Measurements from ENCODE around the gene IFNGR1. TPM values are rescaled to one million over a fixed set of nuclear protein-coding genes. Genes with fewer than 3 reads are reported as not detected.
A peak's percentile ranks its signal among the peaks of the same experiment; 100 is the strongest.

The IFNGR1 gene
- total RNA-seq, 1 experiment from 2014 or later: 27.1 TPM

DNA sequence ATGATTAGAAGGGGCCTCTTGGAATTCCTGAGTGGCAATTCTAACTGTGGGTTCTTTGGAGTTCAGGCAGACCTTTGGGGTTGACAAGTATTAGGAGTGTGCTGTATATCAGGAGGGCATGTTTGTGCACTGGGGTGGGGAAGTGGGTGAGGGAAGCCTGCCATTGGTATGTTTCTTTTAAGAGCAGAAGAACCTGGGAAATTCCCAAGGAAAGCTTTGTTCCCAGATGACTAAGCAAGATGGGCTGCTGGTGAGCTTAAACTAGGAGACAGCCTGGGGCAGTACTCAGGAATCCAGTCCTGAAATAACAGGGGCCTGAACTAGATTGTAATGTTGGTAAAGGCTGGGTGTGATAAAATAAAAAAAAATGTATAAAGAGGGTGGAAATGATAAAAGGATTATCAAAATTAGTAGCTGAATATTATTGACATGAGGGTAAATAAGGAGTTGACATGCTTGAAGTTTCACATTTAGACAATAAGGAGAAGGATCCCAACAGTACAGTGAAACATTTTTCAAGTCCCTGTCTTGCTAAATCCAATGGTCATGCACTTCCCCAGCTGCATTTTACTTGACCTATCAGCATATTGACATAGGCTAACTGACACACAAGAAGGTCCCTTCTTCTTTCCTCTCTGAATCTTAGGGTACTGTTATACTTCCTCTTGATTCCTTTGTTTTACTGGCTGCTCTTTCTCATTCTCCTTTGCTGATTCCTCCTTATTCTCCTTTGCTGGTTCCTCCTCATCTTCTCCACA is 18.4 kb upstream of the IFNGR1 start (continued):
- TF ChIP-seq EZH2phosphoT487 (IDR thresholded peaks at IDR 0.05; ENCODE audit: borderline replicate concordance): no peak
- TF ChIP-seq, protein P1, sequence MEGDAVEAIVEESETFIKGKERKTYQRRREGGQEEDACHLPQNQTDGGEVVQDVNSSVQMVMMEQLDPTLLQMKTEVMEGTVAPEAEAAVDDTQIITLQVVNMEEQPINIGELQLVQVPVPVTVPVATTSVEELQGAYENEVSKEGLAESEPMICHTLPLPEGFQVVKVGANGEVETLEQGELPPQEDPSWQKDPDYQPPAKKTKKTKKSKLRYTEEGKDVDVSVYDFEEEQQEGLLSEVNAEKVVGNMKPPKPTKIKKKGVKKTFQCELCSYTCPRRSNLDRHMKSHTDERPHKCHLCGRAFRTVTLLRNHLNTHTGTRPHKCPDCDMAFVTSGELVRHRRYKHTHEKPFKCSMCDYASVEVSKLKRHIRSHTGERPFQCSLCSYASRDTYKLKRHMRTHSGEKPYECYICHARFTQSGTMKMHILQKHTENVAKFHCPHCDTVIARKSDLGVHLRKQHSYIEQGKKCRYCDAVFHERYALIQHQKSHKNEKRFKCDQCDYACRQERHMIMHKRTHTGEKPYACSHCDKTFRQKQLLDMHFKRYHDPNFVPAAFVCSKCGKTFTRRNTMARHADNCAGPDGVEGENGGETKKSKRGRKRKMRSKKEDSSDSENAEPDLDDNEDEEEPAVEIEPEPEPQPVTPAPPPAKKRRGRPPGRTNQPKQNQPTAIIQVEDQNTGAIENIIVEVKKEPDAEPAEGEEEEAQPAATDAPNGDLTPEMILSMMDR (IDR thresholded peaks at IDR 0.05 in 2 of 3, conservative IDR thresholded peaks at IDR 0.05 in 1 of 3; ENCODE audit: borderline replicate concordance in 1 of 3, insufficient read depth in 1 of 3, low read depth in 2 of 3, low read length in 2 of 3): no peak
- no peak for TF ChIP-seq CBX3 (IDR thresholded peaks at IDR 0.05; ENCODE audit: low read depth)
- no peak for TF ChIP-seq SIN3A (IDR thresholded peaks at IDR 0.05; ENCODE audit: low read depth)
- TF ChIP-seq SRF (IDR thresholded peaks at IDR 0.05; ENCODE audit: low read depth): no peak
- TF ChIP-seq ZFX (IDR thresholded peaks at IDR 0.05): no peak
- TF ChIP-seq SP1 (IDR thresholded peaks at IDR 0.05; ENCODE audit: low read depth): no peak
- no peak for TF ChIP-seq EGR1 (IDR thresholded peaks at IDR 0.05; ENCODE audit: low read depth)

DNA sequence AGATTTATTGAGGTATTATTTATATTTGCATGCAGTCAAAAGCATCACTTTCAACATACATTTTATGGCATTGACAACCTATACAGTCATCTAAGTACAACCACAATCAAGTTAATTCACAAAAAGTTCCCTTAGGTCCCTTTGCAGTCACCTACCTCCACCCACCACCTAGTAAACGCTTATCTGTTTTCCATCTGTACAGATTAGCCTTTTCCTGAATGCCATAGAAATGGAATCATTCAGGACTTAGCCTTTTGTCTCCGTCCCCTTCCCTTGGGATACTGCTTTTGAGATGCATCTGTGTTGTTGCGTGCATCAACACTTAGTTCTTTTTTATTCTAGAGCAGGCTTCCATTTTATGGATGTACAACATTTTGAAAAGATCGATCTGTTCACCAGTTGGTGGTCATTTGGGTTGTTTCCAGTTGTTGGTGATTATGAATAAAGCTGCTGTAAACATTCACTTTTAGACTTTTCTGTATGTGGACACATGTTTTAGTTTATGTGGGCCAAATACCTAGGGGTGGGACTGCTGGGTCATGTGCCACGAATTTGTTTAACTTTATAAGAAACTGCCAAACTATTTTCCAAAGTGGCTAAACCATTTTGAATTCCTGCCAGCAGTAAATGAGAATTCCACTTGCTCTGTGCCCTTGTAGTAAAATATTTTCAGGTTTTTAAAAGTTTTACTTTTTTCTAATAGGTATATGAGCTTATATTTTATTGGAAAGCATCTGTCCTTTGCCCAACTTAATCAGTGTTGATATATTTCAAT is 17.6 kb upstream of the IFNGR1 start:
- Histone ChIP-seq H3K4me3 (replicated peaks in 1 of 2; ENCODE audit: low read depth in 1 of 2, low read length in 2 of 2) (no peak overlapping the region), H2AFZ (ENCODE audit: low read depth, low read length, poor library complexity, severe bottlenecking) (no peak overlapping the region), H3K27me3 (ENCODE audit: insufficient read depth, low read length) (no peaks in the 10 kb centered on the region), H3K4me1 (ENCODE audit: control insufficient read depth in 1 of 2, insufficient read depth in 2 of 2, low read length in 2 of 2) (peaks cover 18 to 39% of the 10 kb centered on the region in 2 experiments), H4K20me1 (ENCODE audit: insufficient read depth) (no peaks in the 10 kb centered on the region), H3K79me2 (ENCODE audit: insufficient read depth, low read length) (no peaks in the 10 kb centered on the region), H3K27ac (ENCODE audit: low read depth, low read length) (no peak overlapping the region), H3K4me2 (ENCODE audit: low read length) (peak overlapping the region; percentile 10; the same call in 1 of the 2 replicates), H3K9ac (ENCODE audit: low read length) (no peak overlapping the region), H3K36me3 (ENCODE audit: control insufficient read depth in 1 of 2, insufficient read depth in 2 of 2, low read length in 2 of 2) (no peaks in the 10 kb centered on the region), H3K9me3 (ENCODE audit: control insufficient read depth in 1 of 2, insufficient read depth in 1 of 2, low read depth in 1 of 2, low read length in 2 of 2) (no peaks in the 10 kb centered on the region), H3K9me2 (ENCODE audit: insufficient read depth) (no peaks in the 10 kb centered on the region)
- CTCF ChIA-PET: interaction anchor here (1.0 kb wide), 1 partner anchor 78 kb away, joined by 5 read pairs; no protein-coding TSS in a partner anchor
- no peak for DNase-seq (ENCODE audit: low read depth, low spot score)
- no peak for TF ChIP-seq TCF7L2 (IDR thresholded peaks at IDR 0.05; ENCODE audit: borderline replicate concordance, extremely low read depth, insufficient read depth, insufficient read length)
- TF ChIP-seq, protein P2, sequence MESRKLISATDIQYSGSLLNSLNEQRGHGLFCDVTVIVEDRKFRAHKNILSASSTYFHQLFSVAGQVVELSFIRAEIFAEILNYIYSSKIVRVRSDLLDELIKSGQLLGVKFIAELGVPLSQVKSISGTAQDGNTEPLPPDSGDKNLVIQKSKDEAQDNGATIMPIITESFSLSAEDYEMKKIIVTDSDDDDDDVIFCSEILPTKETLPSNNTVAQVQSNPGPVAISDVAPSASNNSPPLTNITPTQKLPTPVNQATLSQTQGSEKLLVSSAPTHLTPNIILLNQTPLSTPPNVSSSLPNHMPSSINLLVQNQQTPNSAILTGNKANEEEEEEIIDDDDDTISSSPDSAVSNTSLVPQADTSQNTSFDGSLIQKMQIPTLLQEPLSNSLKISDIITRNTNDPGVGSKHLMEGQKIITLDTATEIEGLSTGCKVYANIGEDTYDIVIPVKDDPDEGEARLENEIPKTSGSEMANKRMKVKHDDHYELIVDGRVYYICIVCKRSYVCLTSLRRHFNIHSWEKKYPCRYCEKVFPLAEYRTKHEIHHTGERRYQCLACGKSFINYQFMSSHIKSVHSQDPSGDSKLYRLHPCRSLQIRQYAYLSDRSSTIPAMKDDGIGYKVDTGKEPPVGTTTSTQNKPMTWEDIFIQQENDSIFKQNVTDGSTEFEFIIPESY (IDR thresholded peaks at IDR 0.05; ENCODE audit: extremely low read depth, insufficient replicate concordance, low read length): no peak
- TF ChIP-seq, protein P3, sequence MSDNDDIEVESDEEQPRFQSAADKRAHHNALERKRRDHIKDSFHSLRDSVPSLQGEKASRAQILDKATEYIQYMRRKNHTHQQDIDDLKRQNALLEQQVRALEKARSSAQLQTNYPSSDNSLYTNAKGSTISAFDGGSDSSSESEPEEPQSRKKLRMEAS (IDR thresholded peaks at IDR 0.05): no peak
- TF ChIP-seq ZFX (IDR thresholded peaks at IDR 0.05): no peak
- TF ChIP-seq POLR2AphosphoS5 (IDR thresholded peaks at IDR 0.05; ENCODE audit: low read depth, low read length): no peak
- no peak for TF ChIP-seq EZH2phosphoT487 (IDR thresholded peaks at IDR 0.05; ENCODE audit: borderline replicate concordance)
- no peak for TF ChIP-seq SRF (IDR thresholded peaks at IDR 0.05; ENCODE audit: low read depth)
- no peak for TF ChIP-seq RAD21 (IDR thresholded peaks at IDR 0.05; ENCODE audit: low read depth)
- intact Hi-C loops (cut with micrococcal nuclease): no loop called here
- no TSS peak for BruUV-seq (replicated peaks)
- POLR2A ChIA-PET: no interaction called here
- RAD21 ChIA-PET (ENCODE audit: low non-redundant PET in 1 of 2, low total read pairs in 2 of 2, uncharacterized antibody in 2 of 2, unreplicated experiment in 2 of 2): no interaction called here
- ATAC-seq: no peak

All from HCT116 (cell line).